PFSK-1 (cell line): ENCODE measurements around the gene RSU1.

Experiments used
- FOXP2 ChIP-seq: optimal IDR thresholded peaks from 2 replicates; pipeline ENCODE3; 2011; ENCODE audit warnings: borderline replicate concordance, control low read depth, inconsistent platforms; ENCODE audit not compliant: insufficient read depth; ENCODE audit errors: extremely low read length, extremely low read depth
- POLR2AphosphoS5 ChIP-seq: IDR thresholded peaks from 2 replicates; pipeline ENCODE4 v1.6.1; 2012; ENCODE audit warnings: low read depth, mild to moderate bottlenecking, control low read depth, low read length, moderate library complexity
- SIN3A ChIP-seq: IDR thresholded peaks from 2 replicates; pipeline ENCODE4 v1.6.1; 2012; ENCODE audit warnings: mild to moderate bottlenecking, low read length, moderate library complexity, borderline replicate concordance; ENCODE audit not compliant: insufficient read depth
- TAF1 ChIP-seq: IDR thresholded peaks from 2 replicates; pipeline ENCODE4 v1.6.1; 2012; ENCODE audit warnings: low read length, control low read depth, borderline replicate concordance; ENCODE audit not compliant: insufficient read depth
- TF ChIP-seq, protein P1 (sequence below), 2 experiments: IDR thresholded peaks; 2 replicates each; pipeline versions ENCODE4 v1.6.1 to v1.8.0; 2011 to 2012; ENCODE audit warnings: low read depth in 2 of 2, low read length in 2 of 2, control low read depth in 1 of 2, inconsistent platforms in 1 of 2, mild to moderate bottlenecking in 1 of 2, moderate library complexity in 1 of 2; ENCODE audit not compliant: insufficient read depth in 1 of 2

RSU1 gene

DNA sequence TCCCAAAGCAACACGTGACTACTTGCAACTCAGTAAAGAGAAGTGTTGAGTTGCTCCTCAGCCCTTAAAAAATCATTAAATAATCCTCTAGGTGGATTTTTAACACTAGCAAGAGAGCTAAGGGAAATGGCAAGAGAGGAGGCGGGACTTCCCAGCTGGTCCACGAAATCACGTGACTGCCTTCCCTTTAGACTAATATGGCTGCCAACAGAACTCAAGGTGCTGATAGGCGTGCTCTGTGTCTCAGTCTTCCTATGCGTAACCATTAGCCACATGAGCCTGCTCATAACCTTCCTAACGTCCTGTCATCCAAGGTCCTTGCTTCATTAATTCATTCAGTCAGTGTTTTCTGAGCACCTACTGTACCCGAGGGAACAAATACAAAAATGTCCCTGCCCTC lies 66.0 kb downstream of the RSU1 start:
- TF ChIP-seq, protein P1, sequence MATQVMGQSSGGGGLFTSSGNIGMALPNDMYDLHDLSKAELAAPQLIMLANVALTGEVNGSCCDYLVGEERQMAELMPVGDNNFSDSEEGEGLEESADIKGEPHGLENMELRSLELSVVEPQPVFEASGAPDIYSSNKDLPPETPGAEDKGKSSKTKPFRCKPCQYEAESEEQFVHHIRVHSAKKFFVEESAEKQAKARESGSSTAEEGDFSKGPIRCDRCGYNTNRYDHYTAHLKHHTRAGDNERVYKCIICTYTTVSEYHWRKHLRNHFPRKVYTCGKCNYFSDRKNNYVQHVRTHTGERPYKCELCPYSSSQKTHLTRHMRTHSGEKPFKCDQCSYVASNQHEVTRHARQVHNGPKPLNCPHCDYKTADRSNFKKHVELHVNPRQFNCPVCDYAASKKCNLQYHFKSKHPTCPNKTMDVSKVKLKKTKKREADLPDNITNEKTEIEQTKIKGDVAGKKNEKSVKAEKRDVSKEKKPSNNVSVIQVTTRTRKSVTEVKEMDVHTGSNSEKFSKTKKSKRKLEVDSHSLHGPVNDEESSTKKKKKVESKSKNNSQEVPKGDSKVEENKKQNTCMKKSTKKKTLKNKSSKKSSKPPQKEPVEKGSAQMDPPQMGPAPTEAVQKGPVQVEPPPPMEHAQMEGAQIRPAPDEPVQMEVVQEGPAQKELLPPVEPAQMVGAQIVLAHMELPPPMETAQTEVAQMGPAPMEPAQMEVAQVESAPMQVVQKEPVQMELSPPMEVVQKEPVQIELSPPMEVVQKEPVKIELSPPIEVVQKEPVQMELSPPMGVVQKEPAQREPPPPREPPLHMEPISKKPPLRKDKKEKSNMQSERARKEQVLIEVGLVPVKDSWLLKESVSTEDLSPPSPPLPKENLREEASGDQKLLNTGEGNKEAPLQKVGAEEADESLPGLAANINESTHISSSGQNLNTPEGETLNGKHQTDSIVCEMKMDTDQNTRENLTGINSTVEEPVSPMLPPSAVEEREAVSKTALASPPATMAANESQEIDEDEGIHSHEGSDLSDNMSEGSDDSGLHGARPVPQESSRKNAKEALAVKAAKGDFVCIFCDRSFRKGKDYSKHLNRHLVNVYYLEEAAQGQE (IDR thresholded peaks at IDR 0.05; ENCODE audit: insufficient read depth in 1 of 2, low read depth in 2 of 2, low read length in 2 of 2) = no peak
- TF ChIP-seq POLR2AphosphoS5 (no peak), TAF1 (no peak)

DNA sequence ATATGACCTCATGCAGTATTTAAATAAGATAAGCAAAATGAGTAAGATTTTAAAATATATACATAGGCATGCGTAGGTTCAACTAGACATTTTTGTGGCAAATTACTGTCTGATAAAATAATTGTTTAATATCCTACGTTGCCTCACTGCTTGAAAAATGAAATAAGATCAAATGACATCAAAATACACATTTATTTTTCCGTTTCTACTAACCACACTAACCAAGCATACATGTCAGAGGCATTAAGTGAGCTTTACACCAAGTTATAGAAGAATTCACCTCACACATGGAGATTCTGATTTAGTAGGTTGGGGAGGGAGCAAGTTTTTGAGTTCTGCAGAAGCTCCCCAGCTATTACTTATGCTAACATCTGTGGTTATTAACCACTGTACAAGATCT lies 66.8 kb downstream of the RSU1 start:
- TF ChIP-seq TAF1 (no peak), POLR2AphosphoS5 (no peak), FOXP2 (no peak), SIN3A (no peak)
- TF ChIP-seq, protein P1 (IDR thresholded peaks at IDR 0.05; ENCODE audit: insufficient read depth in 1 of 2, low read depth in 2 of 2, low read length in 2 of 2) = no peak

DNA sequence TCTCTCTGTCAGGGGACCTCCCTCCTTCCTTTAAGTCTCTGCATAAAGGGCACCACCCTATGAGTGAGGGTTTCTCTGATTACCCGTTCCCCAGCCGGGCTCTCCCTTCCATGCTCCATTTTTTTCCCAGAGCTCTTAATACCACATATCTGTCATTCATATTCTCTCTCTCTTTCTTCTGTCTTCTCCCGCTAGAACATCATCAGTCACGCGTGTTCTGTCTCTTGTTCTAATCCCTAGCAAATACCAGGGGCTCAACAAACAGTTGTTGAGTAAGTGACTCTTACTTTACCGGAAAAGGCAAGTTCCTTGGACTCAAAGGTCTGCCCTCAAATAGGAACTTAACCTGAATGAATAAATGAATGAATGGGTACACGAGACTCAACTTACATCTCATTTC lies 68.5 kb downstream of the RSU1 start:
- TF ChIP-seq TAF1 (no peak), POLR2AphosphoS5 (no peak)
- TF ChIP-seq, protein P1 (IDR thresholded peaks at IDR 0.05; ENCODE audit: insufficient read depth in 1 of 2, low read depth in 2 of 2, low read length in 2 of 2) = no peak

DNA sequence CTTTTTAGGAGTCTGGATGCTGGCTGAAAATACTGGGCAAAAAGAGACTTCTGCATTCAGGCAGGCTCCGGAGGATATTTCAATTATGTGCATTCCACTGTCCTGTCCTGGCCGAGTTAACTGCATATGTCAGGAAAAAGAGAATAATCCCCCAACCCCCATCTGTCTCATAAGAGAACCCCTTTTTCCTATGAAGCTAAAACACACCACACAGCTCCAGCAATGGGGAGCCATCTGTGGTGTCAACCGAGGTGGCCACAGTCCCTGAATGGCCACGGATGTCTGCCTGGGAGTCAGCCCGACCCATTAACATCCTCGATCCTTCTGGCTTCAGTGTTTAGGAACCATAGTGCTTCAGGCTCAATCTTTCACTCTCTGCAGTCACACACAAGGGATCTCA lies 70.4 kb downstream of the RSU1 start:
- TF ChIP-seq SIN3A (no peak), POLR2AphosphoS5 (no peak), TAF1 (no peak), FOXP2 (no peak)
- TF ChIP-seq, protein P1 (IDR thresholded peaks at IDR 0.05; ENCODE audit: insufficient read depth in 1 of 2, low read depth in 2 of 2, low read length in 2 of 2) = no peak

DNA sequence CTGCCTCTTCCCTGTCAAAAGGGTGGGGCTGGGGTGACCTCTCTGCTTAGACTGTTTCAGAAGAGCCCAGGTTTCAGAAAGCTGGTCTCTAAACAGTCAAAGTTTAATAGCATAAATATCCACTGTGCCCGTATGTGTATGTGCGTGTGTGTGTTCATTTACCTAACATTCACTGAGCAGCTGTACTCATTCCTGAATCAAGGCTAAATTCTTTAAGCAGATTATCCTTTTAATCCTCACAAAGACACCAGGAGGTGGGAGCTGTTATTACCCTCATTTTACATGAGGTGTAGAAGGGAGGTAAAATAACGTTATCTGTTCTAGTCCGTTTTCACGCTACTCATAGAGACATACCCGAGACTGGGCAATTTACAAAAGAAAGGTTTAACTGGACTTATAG lies 72.2 kb downstream of the RSU1 start:
- TF ChIP-seq SIN3A = no peak
- TF ChIP-seq, protein P1 (IDR thresholded peaks at IDR 0.05; ENCODE audit: insufficient read depth in 1 of 2, low read depth in 2 of 2, low read length in 2 of 2) = no peak
- TF ChIP-seq TAF1 = no peak
- TF ChIP-seq FOXP2 = no peak
- no peak for TF ChIP-seq POLR2AphosphoS5
